Measurements from ENCODE around the gene AUTS2.

AUTS2 gene

GRCh38 chr7:69912141-69912540 is 313.9 kb downstream of the AUTS2 start:
- DNase-seq, result no peak

GRCh38 chr7:69912846-69913245 is 314.6 kb downstream of the AUTS2 start:
- DNase-seq, result no peak

GRCh38 chr7:69919426-69920111 is 321.3 kb downstream of the AUTS2 start:
- DNase-seq, result no peak

- DNase-seq, result no peak
Measured at GRCh38 chr7:69920797-69921196, 322.5 kb downstream of the AUTS2 start.

- DNase-seq, result no peak
Measured at GRCh38 chr7:69922026-69922803, 323.9 kb downstream of the AUTS2 start.

- no peak for DNase-seq
Measured at GRCh38 chr7:69927461-69927860, 329.2 kb downstream of the AUTS2 start.

- DNase-seq, result no peak
Measured at GRCh38 chr7:69928621-69929020, 330.3 kb downstream of the AUTS2 start.

GRCh38 chr7:69929622-69930021 is 331.3 kb downstream of the AUTS2 start:
- no peak for DNase-seq

GRCh38 chr7:69932034-69932628 is 333.9 kb downstream of the AUTS2 start:
- peak; percentile 71 for DNase-seq

- DNase-seq, result peak; percentile 91
Measured at GRCh38 chr7:69934144-69934903, 336.0 kb downstream of the AUTS2 start.

GRCh38 chr7:69935107-69935506 is 336.8 kb downstream of the AUTS2 start:
- DNase-seq, result no peak

- no peak for DNase-seq
Measured at GRCh38 chr7:69937097-69937496, 338.8 kb downstream of the AUTS2 start.

GRCh38 chr7:69939317-69939716 is 341.0 kb downstream of the AUTS2 start:
- no peak for DNase-seq

- DNase-seq, result no peak
Measured at GRCh38 chr7:69941077-69941651, 342.9 kb downstream of the AUTS2 start.

GRCh38 chr7:69942573-69942972 is 344.3 kb downstream of the AUTS2 start:
- no peak for DNase-seq

GRCh38 chr7:69946901-69947300 is 348.6 kb downstream of the AUTS2 start:
- DNase-seq, result no peak

- no peak for DNase-seq
Measured at GRCh38 chr7:69947998-69948397, 349.7 kb downstream of the AUTS2 start.

- no peak for DNase-seq
Measured at GRCh38 chr7:69949122-69949521, 350.8 kb downstream of the AUTS2 start.

- DNase-seq, result no peak
Measured at GRCh38 chr7:69951458-69951857, 353.2 kb downstream of the AUTS2 start.

GRCh38 chr7:69953136-69954067 is 355.1 kb downstream of the AUTS2 start:
- DNase-seq, result no peak

- DNase-seq, result no peak
Measured at GRCh38 chr7:69956541-69956940, 358.3 kb downstream of the AUTS2 start.

- no peak for DNase-seq
Measured at GRCh38 chr7:69957661-69958060, 359.4 kb downstream of the AUTS2 start.
